Fibroblast of peridontal ligament (primary cell): ENCODE results near the gene DKC1.

Experiments
- DNase-seq: peaks from one replicate; pipeline ENCODE4 v3.0.0-alpha.2; 2010; ENCODE audit errors: extremely low read depth

DKC1 gene

DNA sequence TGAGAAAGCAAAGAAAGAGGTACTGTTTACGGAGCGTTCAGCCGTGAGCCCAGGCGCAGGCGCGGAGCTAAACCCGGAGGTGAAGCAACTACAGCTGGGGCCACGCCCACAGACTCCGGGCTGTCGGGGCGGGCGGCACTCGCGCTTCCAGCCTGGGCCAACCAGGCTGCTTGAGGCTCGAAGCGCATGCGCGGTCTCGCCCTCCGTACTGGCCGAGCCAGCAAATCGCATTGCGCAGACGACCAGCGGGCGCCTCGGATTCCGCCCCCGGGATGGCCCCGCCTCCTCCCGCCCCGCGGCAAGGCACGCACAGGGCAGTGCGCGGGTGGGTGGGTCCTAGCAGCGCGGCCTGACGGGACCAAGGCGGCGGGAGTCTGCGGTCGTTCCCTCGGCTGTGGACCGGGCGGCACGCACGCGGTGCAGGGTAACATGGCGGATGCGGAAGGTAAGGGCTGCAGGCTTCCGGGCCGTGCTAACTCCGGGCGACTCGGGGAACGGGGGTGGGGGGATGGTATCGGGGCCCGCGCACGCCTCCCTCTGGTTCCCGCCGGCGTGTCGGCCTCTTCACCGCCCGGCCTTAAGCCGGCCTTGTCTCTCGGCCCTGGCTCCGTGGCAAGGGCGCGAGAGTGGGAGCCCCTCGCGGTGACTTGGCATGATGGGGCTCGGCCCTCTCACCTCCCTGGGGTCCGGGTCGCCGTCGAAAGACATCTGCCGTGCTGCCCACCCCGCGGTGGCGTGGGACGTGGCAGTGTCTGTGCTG, at the start of gene DKC1:
DKC1 (plus strand) TSS at position 328 of the 760 bp plus-strand sequence; CDS start at position 430, 102 bp downstream.
- DNase-seq, result peak; percentile 92

DNA sequence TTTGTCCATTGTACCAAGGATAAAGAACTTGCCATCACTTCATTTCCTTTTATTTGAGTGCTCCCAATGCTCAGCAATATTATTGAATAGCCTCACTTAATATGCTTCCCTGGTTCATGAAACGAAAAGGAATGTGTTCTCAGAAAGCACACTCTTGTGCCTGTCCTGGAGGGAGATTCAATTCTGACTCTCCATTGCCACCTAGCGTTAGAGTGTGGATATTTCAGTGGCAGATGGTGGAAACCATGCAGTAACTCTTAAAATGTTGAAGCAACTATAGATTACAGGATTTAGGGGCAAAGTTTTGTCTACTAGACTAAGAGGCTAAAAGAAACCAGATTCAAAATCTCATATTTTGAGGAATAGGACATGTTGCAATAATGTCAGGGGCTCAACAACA, 47.7 kb upstream of the DKC1 start:
- DNase-seq, result peak; percentile 64

DNA sequence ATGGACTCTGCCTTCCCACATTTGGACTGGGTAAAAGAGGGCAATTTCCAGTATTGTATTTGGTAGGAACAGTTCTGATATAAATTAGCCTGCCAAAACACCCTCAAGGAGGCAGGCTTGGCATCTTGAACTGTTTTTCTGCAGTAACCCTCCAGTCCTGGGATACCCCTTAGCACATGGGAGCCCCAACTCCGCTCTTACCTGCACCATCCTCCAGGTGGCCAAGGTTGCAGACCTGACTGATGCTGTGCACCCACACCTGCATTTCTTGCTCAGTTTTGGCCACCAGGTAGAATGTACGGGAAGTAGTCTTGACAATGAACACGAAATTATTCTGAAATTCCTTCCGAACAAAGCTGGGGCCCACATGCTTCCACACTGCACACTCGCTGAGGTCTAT, 46.8 kb upstream of the DKC1 start:
- DNase-seq, result no peak

DNA sequence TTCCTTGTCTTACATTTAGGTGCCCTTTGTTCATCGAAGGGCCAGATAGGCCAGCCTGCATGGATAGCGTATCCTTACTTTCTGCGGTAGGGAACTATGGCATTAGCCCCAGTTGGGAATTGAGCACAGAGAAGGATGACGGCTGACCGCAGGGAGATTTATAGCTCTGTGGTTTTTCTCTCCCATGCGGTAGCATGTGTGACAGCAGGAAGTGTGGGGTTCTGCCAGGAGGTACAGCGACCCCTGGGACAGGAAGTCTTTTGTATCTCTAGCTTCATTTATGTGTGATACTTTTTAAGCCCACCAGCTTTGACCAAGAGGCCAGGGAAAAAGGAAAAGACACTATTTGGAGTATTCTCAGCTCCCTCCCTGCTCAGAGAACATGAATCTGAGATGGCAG, 44.8 kb upstream of the DKC1 start:
- no peak for DNase-seq

DNA sequence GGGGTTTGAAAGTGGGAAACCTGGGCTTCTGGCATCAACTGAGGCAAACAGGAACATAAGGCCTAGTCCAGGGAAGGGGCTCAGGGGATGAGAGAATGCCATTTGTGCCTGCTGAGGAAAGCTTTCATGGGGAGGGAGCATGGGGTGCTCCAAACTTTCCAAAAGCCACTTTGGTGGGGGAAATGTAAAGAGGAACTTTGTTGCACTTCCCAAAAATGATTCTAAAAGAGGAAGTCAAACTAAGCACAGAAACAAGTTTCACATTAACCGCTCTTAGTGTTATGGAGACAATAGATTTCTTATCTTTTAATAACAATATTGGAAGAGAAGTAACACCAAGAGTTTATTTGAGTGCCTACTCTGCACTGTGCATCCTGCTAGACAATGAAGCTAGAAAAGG, 44.0 kb upstream of the DKC1 start:
- DNase-seq, result no peak

DNA sequence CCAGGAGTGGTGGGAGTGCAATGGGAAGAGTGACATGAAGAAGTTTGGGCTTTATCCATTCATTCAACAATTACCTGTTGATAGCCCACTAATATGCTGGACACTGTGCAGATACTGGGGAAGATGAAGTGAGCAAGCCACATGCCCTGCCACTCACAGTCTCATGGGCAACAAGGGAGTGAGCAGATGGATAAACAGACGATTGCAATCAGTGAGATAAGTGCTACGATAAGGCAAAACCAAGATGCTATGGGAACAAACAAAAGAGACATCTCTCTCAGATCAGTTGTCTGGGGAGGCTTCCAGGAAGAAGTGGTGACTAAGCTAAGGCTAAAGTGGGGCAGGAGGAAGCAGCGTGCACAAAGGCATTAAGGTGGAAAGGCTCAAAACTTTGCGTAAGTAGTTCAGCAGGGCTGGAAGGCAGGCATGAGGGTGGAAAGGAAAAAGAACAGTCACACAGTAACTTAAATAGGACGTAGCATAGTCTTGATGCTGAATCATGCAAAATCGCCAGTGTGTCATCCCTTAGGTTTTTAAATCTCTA, 43.5 kb upstream of the DKC1 start:
- peak; percentile 34 for DNase-seq

DNA sequence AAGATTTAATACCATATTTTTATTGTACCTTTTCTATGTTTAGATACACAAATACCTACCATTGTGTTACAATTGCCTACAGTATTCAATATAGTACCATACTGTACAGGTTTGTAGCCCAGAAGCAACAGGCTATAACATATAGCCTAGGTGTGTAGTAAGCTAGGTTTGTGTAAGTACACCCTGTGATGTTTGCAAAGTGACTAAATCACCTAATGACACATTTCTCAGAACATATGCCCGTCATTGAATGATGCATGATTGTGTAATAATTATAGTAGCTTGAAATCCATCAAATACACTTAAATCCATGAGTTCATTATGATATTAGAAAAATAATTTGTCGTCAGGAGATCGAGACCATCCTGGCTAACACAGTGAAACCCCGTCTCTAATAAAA, 42.6 kb upstream of the DKC1 start:
- DNase-seq, result no peak

DNA sequence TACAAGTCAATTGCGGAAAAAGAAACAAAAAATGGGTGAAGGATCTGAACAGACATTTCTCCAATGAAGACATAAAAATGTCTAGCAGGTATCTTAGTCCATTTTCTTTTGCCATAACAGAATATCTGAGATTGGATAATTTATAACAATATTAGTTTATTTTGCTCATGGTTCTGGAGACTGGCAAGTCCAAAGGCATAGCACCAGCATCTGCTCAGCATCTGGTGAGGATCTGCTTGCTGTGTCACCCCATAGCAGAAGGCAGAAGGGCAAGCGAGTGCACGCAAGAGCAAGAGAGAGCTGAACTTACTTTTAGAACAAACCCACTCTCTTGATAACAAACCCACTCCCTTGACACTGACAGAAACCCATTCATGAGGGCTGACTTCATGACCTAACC, 41.5 kb upstream of the DKC1 start:
- DNase-seq, result no peak

DNA sequence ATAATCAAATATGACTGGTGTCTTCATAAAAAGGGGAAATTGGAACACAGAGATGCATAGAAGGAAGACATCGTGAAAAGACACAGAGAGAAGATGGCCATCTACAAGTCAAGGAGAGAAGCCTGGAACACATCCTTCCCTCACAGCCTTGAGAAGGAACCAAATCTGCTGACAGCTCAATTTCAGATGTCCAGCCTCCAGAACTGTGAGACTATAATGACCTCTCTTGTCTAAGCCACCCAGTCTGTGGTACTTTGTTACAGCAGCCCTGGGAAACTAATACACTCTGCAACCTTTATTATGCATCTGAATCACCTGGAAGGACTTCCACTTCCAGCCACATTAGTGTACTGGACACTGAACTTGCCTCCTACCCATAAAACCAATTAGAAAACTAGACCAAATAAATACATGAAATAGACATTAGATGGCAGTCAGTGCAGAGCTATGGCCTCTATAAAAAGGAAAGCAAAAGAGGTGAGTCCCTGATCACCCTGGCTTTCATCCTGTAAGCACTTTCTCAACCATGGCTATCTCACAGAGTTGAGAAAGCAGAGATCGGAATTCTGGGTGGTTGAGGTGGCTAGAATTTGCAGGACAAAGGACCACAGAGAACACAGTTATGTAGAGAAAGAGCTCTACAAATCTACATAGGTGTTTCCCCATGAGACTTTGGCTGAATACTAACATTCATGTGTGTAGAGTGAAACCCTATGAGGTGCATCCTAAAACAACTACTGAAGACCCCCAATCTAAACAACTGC, 37.5 kb upstream of the DKC1 start:
- no peak for DNase-seq

DNA sequence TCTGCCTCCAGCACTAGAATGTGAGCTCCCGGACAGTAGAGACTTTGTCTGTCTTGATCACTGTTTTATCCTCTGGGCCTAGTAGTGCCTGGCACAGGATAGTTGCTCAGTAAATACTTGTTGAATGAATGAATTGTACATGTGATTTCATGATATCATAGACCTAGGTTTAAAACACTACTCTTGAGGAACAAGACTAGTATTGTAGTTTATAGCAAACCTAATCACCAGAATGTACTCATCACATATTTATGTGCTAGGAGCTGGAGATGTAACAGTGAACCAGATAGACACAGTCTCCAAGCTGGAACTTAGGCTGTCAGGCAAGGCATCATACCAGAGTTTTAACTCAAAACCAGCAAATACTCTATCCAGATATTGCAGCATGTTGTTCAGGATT, 35.2 kb upstream of the DKC1 start:
- peak; percentile 18 for DNase-seq

DNA sequence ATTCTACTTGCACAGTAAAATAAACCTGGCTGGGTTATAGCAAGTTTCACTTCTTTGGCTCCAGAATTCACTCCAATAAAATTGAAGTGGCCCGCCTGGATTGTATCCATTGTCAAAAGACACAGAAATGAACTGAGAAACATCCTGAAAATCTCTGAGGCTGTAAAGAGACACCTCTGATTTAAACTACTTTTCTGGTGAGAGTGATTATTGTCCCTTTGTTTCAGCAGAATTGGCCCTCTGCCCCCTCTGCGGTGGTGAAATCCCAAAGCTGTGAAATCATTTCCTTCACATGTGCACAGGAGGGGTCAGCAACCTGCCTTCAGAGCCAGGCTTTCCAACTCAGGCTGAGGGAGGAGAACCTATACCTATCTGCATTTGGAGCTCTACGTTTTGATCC, 34.8 kb upstream of the DKC1 start:
- DNase-seq, result peak; percentile 29

DNA sequence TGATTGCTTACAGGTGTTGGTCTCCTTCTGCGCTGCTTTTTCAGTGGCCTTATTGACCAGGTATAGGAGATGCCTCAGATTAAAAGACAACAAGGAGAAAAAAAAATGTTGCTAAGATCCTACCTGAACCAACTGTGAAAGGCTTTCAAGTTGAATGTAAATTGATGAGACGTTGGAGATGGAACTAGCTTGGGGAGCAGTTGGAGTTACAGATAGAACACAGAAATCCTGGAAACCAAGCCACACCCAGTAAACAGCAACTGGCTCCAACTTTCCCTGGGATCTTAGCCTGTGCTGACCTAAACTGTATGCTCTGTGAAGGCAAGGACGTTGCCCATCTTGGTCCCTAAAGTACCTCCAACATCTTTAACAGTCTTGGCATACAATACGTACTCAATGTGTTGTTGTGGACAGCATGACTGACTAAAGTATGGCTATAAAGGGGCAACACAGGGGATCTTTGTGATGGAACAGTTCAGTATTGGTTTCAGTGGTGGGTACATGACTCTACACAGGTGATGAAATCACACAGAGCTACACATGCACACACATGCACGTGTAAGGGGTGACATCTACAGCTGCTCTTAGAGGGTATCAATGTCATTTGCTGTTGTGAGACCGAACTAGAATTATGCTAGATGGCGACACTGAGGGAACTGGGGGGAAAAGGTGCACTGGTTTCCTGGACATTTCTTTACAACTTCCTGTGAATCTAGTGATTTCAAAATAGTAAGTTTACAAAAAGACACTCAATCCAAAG, 34.1 kb upstream of the DKC1 start:
- DNase-seq, result no peak

DNA sequence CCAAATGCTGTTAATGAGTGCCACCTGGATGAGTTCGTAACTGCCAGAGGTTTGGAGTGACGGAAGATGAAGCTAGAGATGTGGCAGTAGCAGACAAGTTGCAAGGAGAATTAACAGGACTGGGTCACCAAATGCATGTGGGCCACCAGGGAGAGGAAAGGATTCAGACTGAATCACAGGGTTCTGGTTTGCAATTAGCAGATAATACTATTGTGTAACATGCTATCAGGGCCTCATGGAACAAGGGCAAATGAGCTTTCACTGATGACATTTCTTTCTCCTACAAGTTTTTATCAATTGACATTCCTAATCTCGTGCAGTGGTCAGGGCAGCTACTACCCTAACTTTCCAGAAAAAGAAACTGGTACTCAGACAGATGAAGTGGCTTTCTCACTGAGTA, 33.2 kb upstream of the DKC1 start:
- DNase-seq, result no peak

DNA sequence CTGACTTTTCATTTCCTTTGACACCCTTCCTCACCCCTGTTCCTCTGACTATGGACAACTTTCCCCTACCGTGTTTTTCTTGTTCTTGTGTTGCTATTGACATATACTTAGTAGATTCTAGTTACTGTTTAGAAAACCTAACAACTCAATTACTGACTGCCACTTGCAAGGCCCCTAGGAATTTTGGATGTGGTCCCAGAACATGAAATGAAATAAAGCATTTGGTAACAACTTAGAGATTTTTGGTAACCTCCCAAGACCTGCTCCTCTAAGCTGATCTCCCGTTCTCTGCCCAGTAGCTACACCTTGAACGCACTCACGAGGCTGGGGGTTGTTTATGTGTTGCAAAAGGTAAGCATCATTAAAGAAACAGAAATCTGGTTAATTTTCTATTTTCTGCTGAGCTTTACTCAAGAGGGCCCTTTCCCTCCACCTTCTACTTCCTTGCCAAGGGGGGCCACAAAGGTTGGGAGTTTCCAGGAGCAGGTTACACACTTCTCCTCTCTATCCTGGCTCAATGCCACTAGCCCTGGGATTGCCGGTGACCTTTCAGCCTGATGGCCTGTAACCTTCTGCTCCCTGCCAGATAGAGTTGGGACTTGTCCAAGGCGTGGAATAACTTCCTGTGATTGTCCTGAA, 32.3 kb upstream of the DKC1 start:
- peak; percentile 87 for DNase-seq

DNA sequence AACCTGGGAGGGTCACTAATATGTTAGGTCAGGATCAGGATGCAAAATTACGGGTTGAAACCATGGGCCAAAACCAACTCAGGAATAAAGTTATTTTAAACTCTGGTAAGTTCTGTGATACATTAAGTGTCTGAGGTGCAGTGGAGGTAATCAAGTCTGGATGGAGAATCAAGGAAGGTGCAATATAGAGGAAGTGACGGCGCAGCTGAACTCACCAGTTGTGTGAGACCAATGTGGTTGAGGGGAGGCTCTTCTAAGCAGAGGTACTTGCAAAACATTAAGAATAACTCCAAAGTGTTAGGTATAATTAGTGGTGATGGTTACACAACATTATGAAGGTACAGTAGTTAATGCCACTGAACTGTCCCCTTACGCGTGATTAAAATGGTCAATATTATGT, 31.5 kb upstream of the DKC1 start:
- DNase-seq, result no peak

DNA sequence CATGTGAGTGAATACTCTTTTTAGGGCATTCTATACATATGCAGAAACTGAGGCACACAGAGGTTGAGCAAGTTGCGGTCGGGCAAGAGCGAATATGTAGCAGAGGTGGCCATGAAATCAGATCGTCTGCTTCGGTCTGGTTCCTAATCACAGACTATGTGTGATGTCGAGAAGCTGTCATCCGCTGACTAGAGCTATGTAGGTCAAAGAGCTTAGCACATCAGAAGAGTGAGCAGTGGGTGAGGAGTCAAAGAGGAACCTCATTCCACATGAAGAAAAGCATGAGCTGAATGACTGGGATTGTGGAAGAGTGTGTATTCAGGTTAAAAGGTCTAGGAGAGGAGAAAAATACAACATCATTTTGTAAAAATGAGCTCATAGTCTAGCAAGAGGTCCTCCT, 30.8 kb upstream of the DKC1 start:
- DNase-seq, result no peak

DNA sequence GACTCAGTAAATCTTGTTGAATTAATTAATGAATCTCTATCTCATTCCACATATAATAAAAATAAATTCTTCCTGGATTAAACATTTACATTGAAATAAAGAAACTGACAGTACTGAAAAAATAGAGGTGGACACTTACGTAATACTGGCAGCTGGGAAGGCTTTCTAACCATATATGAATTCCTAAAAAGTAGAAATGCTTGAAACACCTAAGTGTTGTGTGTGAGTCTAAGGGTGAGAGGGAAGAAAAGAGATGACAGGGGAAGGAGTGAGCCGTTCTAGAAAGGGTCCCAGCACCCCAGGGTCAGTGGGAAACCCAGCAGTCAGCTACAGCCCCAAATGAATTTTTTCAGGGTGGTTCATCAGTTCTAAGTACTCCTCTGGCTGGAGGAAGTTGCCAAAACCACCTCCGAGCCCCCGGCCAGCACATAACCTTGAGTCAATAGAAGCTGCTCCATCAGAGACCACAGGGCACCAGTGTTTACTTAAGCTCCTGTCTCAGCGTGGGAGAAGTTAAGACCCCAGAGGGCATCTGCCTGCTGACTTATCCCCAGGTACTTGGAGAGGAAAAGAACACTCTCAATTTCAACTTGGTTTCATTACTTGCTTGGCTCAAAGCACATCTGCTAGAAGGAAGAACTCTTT, 30.1 kb upstream of the DKC1 start:
- no peak for DNase-seq

DNA sequence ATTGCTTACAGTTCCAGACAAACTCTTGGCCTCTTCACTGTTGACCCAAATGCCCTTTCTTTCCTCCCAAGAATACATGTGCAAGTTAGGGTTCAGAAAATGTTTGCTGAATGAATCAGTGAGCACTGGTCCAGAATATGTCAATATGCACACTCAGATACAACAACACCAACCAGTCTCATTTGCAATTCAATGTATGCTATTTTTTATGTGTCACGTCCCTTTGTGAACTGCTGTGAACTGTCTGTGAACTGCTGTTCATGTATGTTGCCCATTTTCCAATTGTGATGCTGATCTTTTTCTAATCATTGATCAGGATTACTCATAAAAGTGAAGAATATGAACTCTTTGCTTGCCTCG, 29.6 kb upstream of the DKC1 start:
- DNase-seq, result peak; percentile 58

DNA sequence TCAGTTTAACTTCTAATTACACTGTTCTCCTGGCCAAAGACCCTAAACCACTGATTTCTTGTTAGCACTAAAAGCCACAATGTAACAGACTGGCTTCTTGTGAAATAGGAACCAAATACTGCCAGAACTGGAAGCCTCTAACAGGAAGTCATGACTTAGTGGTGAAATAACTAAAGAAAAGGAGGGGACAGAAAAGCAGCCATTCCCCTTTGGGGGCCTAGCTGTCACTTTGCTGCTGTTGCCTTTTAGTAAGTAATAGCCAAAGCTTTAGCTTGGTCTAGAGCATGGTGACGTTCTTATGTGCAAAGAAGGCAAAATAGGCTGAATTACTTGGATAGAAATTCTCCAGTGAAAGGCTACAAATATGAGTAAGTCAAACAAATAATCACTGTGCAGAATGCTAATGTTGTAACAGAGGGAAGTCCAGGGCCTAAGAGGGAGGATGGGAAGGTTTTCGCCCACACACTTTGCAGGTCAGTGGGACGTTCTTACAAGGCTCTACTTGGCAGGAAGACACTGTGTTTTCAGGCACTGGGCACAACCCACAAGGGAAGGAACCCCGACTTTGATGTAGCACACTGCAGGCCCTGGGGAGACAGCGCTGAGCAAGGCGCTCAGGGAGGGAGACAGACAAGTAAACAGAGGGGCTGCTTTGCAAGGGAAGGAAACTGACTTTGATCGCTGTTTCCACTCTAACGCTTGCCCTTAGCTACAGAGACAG, 28.4 kb upstream of the DKC1 start:
- peak; percentile 75 for DNase-seq

DNA sequence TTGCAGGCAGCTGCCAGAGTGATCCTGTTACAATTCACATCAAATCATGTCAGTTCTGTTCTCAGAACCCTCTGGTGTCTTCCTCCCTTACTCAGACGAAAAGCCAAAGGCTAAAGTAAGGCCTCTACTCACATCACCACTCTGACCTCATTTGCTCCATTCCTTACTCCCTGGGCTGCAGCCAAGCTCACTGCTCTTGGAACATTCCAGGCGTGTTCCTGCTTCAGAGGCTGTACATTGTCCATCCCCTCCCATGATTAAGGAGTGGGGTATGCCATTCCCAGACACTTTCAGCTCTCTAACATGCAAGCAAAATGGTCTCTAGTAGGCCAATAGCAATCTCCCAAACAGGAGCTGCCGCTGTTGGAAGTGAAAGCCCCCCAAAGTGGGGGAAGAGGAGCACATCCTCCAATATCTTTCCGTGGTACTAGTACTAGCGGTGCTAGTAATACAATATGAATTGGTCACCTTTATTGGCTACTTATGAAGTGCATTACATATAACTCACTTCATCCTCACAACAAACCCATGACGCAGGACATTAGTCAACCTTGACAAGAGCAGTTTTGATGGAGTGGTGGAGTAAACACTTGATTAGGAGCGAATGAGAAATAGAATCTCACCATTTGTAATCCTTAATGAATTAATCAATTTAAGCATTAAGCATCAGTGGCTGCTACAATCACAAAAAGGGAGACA, 26.8 kb upstream of the DKC1 start:
- peak; percentile 77 for DNase-seq
